HEK293 (cell line): ENCODE measurements around the gene RPL31.

Source experiments
- CTCF ChIA-PET: fragments of 350-600 bp; formaldehyde crosslinking; extraction: SDS; loops from one replicate; lab custom pipeline; 2021; ENCODE audit warnings: antibody characterized with exemption; lab: Yijun Ruan, JAX
- POLR2A ChIA-PET: fragments of 300-600 bp; formaldehyde crosslinking; extraction: SDS; loops from one replicate; lab custom pipeline; 2020; ENCODE audit warnings: antibody characterized with exemption, inconsistent platforms; lab: Yijun Ruan, JAX
- H3K27ac ChIP-seq: fragments of 200-500 bp; sonication (Bioruptor generic); 2 replicates; pipeline ENCODE4 v1.5.1; 2014; ENCODE audit warnings: low read depth, low read length, control low read depth, inconsistent platforms; ENCODE audit errors: extremely low read depth
- H3K36me3 ChIP-seq, 2 experiments: fragments of 200-500 bp in 1 of 2; sonication (Bioruptor generic) in 1 of 2; 1 replicate in 1 of 2; 2 replicates in 1 of 2; pipeline ENCODE4 v1.5.1; 2014 to 2017; ENCODE audit warnings: inconsistent platforms in 2 of 2, low read length in 2 of 2; ENCODE audit not compliant: control insufficient read depth in 2 of 2, insufficient read depth in 1 of 2
- H3K4me1 ChIP-seq: fragments of 200-500 bp; sonication (Bioruptor generic); 2 replicates; pipeline ENCODE4 v1.5.1; 2014; ENCODE audit warnings: mild to moderate bottlenecking, low read length, inconsistent platforms; ENCODE audit not compliant: control insufficient read depth, insufficient read depth
- H3K4me3 ChIP-seq: 2 replicates; pipeline ENCODE4 v1.5.1; 2011; ENCODE audit warnings: low read depth, mild to moderate bottlenecking, control low read depth, low read length, moderate library complexity
- H3K9me3 ChIP-seq: fragments of 200-500 bp; sonication (Bioruptor generic); 2 replicates; pipeline ENCODE4 v1.5.1; 2014; ENCODE audit warnings: low read depth, low read length, inconsistent platforms; ENCODE audit not compliant: control insufficient read depth, insufficient read depth
- ATF2 ChIP-seq: fragments of 450-650 bp; formaldehyde crosslinking; IDR thresholded peaks from 2 replicates; pipeline ENCODE4 v1.5.1; 2016; ENCODE audit warnings: missing biosample characterization, missing genetic modification characterization, low read depth
- IKZF3 ChIP-seq: fragments of 450-650 bp; IDR thresholded peaks from 2 replicates; pipeline ENCODE4 v1.5.0; 2018; ENCODE audit warnings: missing biosample characterization, mild to moderate bottlenecking, missing genetic modification characterization, moderate library complexity
- PATZ1 ChIP-seq: fragments of 450-650 bp; formaldehyde crosslinking; IDR thresholded peaks from 2 replicates; pipeline ENCODE4 v1.5.1; 2016; ENCODE audit warnings: missing biosample characterization, missing genetic modification characterization
- ZBTB6 ChIP-seq: fragments of 450-650 bp; formaldehyde crosslinking; IDR thresholded peaks from 2 replicates; pipeline ENCODE4 v1.5.1; 2017; ENCODE audit warnings: missing biosample characterization, missing genetic modification characterization
- ZNF121 ChIP-seq: fragments of 450-650 bp; formaldehyde crosslinking; IDR thresholded peaks from 2 replicates; pipeline ENCODE4 v1.5.1; 2016; ENCODE audit warnings: missing biosample characterization, missing genetic modification characterization
- ZNF138 ChIP-seq: fragments of 450-650 bp; formaldehyde crosslinking; IDR thresholded peaks from 2 replicates; pipeline ENCODE4 v1.5.1; 2016; ENCODE audit warnings: missing biosample characterization, missing genetic modification characterization, borderline replicate concordance
- ZNF214 ChIP-seq: fragments of 450-650 bp; formaldehyde crosslinking; IDR thresholded peaks from 2 replicates; pipeline ENCODE4 v1.5.1; 2017; ENCODE audit warnings: missing biosample characterization, mild to moderate bottlenecking, missing genetic modification characterization, borderline replicate concordance
- ZNF223 ChIP-seq: fragments of 450-650 bp; formaldehyde crosslinking; IDR thresholded peaks from 2 replicates; pipeline ENCODE4 v1.5.1; 2016; ENCODE audit warnings: missing biosample characterization, missing genetic modification characterization
- ZNF394 ChIP-seq: fragments of 450-650 bp; formaldehyde crosslinking; IDR thresholded peaks from 2 replicates; pipeline ENCODE4 v1.5.1; 2016; ENCODE audit warnings: missing biosample characterization, missing genetic modification characterization, mild to moderate bottlenecking, moderate library complexity, borderline replicate concordance
- ZNF426 ChIP-seq: fragments of 450-650 bp; formaldehyde crosslinking; IDR thresholded peaks from 2 replicates; pipeline ENCODE4 v1.5.1; 2017; ENCODE audit warnings: missing biosample characterization, missing genetic modification characterization, mild to moderate bottlenecking, inconsistent platforms, moderate library complexity
- ZNF521 ChIP-seq: fragments of 450-650 bp; formaldehyde crosslinking; IDR thresholded peaks from 2 replicates; pipeline ENCODE4 v1.5.1; 2017; ENCODE audit warnings: missing biosample characterization, mild to moderate bottlenecking, missing genetic modification characterization
- ZNF529 ChIP-seq: fragments of 450-650 bp; formaldehyde crosslinking; IDR thresholded peaks from 2 replicates; pipeline ENCODE4 v1.5.1; 2017; ENCODE audit warnings: missing genetic modification characterization, missing biosample characterization; ENCODE audit not compliant: insufficient replicate concordance
- ZNF555 ChIP-seq: fragments of 450-650 bp; formaldehyde crosslinking; conservative IDR thresholded peaks from 2 replicates; pipeline ENCODE4 v1.5.1; 2017; ENCODE audit warnings: missing biosample characterization, mild to moderate bottlenecking, missing genetic modification characterization, inconsistent platforms
- ZNF561 ChIP-seq: fragments of 450-650 bp; IDR thresholded peaks from 2 replicates; pipeline ENCODE4 v1.5.1; 2018; ENCODE audit warnings: missing biosample characterization, missing genetic modification characterization, borderline replicate concordance
- ZNF610 ChIP-seq: fragments of 450-650 bp; formaldehyde crosslinking; IDR thresholded peaks from 2 replicates; pipeline ENCODE4 v1.5.1; 2016; ENCODE audit warnings: missing biosample characterization, missing genetic modification characterization, borderline replicate concordance
- ZNF664 ChIP-seq: fragments of 450-650 bp; formaldehyde crosslinking; IDR thresholded peaks from 2 replicates; pipeline ENCODE4 v1.5.1; 2016; ENCODE audit warnings: missing biosample characterization, missing genetic modification characterization
- ZNF670 ChIP-seq: fragments of 450-650 bp; formaldehyde crosslinking; IDR thresholded peaks from 2 replicates; pipeline ENCODE4 v1.5.1; 2016; ENCODE audit warnings: missing biosample characterization, missing genetic modification characterization, low read depth
- ZNF768 ChIP-seq: fragments of 450-650 bp; formaldehyde crosslinking; IDR thresholded peaks from 2 replicates; pipeline ENCODE4 v1.5.1; 2018; ENCODE audit warnings: missing biosample characterization, mild to moderate bottlenecking, missing genetic modification characterization
- ZNF837 ChIP-seq: fragments of 450-650 bp; formaldehyde crosslinking; IDR thresholded peaks from 2 replicates; pipeline ENCODE4 v1.5.1; 2016; ENCODE audit warnings: missing biosample characterization, missing genetic modification characterization
- ZSCAN4 ChIP-seq: fragments of 450-650 bp; formaldehyde crosslinking; IDR thresholded peaks from 2 replicates; pipeline ENCODE4 v1.5.1; 2017; ENCODE audit warnings: missing biosample characterization, missing genetic modification characterization

The RPL31 gene

GRCh38 chr2:101002562-101003277, 631 bp downstream of the RPL31 start:
- no peak for TF ChIP-seq ATF2
- peak; percentile 7; the same call in 1 of the 2 replicates for TF ChIP-seq ZNF561 (tag by site-specific recombination)
- no peak for TF ChIP-seq IKZF3
- TF ChIP-seq ZNF394 (tag by site-specific recombination): 0 out of 2 replicates have a peak, but pooled peaks have one; percentile 8
- TF ChIP-seq ZSCAN4 (tag by site-specific recombination): 0 out of 2 replicates have a peak, but pooled peaks have one; percentile 7
- 0 out of 2 replicates have a peak, but pooled peaks have one; percentile 1 for TF ChIP-seq ZNF121
- TF ChIP-seq, all 188 proteins: peak for 4
- H3K4me1 ChIP-seq: no peaks in the 10 kb centered on the region
- POLR2A ChIA-PET: interaction anchor here (0.9 to 2.0 kb wide), 12 partner anchors 15 to 440 kb away, joined by 3 to 12 read pairs (median 4); partner anchors contain the start of genes PDCL3 and TBC1D8
- peak overlapping the region; percentile 98 for H3K27ac ChIP-seq
- H3K4me3 ChIP-seq: peak overlapping the region; percentile 93
- peaks cover 33 to 53% of the 10 kb centered on the region in 2 experiments for H3K36me3 ChIP-seq
- CTCF ChIA-PET: interaction anchor here (0.6 to 2.5 kb wide), 5 partner anchors 9 to 396 kb away, joined by 3 to 17 read pairs (median 5); no protein-coding TSS in a partner anchor
- no peaks in the 10 kb centered on the region for H3K9me3 ChIP-seq

GRCh38 chr2:101003278-101003775, 1.2 kb downstream of the RPL31 start:
- Histone ChIP-seq H3K9me3 (no peaks in the 10 kb centered on the region), H3K27ac (peak overlapping the region; percentile 98), H3K36me3 (peaks cover 38 to 59% of the 10 kb centered on the region in 2 experiments), H3K4me3 (peak overlapping the region; percentile 93), H3K4me1 (no peaks in the 10 kb centered on the region)
- no peak for TF ChIP-seq ZNF529 (tag by site-specific recombination)
- TF ChIP-seq ZNF521 (tag by site-specific recombination): no peak
- no peak for TF ChIP-seq ZNF664
- no peak for TF ChIP-seq ZBTB6
- no peak for TF ChIP-seq ZNF610
- TF ChIP-seq ZNF426: no peak
- TF ChIP-seq ZNF223 (tag by site-specific recombination): no peak
- CTCF ChIA-PET: interaction anchor here (0.6 to 2.5 kb wide), 4 partner anchors 9 to 397 kb away, joined by 3 to 17 read pairs (median 4); no protein-coding TSS in a partner anchor
- POLR2A ChIA-PET: interaction anchor here (0.7 to 2.0 kb wide), 4 partner anchors 9 to 440 kb away, joined by 3 to 12 read pairs (median 6); partner anchors contain the start of genes PDCL3 and TBC1D8

GRCh38 chr2:101004620-101005325, 2.7 kb downstream of the RPL31 start:
- POLR2A ChIA-PET: no interaction called here
- CTCF ChIA-PET: interaction anchor here (0.6 to 2.5 kb wide), 6 partner anchors 7 to 398 kb away, joined by 3 to 17 read pairs (median 4); no protein-coding TSS in a partner anchor
- no peak overlapping the region for H3K4me3 ChIP-seq
- peak overlapping the region; percentile 18; the same call in 1 of the 2 replicates for H3K27ac ChIP-seq
- H3K36me3 ChIP-seq: peaks cover 44 to 68% of the 10 kb centered on the region in 2 experiments
- H3K4me1 ChIP-seq: no peaks in the 10 kb centered on the region
- no peaks in the 10 kb centered on the region for H3K9me3 ChIP-seq
- TF ChIP-seq ZNF138 (tag by site-specific recombination): no peak
- no peak for TF ChIP-seq ZNF768 (tag by site-specific recombination)
- TF ChIP-seq ZNF670 (tag by site-specific recombination): no peak
- no peak for TF ChIP-seq ZNF837 (tag by site-specific recombination)
- TF ChIP-seq ZBTB6: no peak
- no peak for TF ChIP-seq ZNF214 (tag by site-specific recombination)
- TF ChIP-seq ZNF555 (tag by site-specific recombination): no peak
- TF ChIP-seq PATZ1 (tag by site-specific recombination): no peak
